A549 (cell line): ENCODE results near the gene FUZ. TPM values are rescaled to one million over a fixed set of nuclear protein-coding genes. Genes with fewer than 3 reads are reported as not detected.

Experiments
- ATAC-seq, 2 experiments: fragments of 200-7000 bp in 1 of 2; fragments of >200 bp in 1 of 2; cut with Nextera tagmentation in 1 of 2; cut with Tn5 transposase in 1 of 2; 3 replicates each; pipeline versions ENCODE4 v1.8.0 to v1.9.1; 2018 to 2020; ENCODE audit warnings: mild to moderate bottlenecking in 1 of 2, moderate library complexity in 1 of 2
- CTCF ChIA-PET: fragments of 300-600 bp; sonication (Branson Sonifier 250); formaldehyde crosslinking; extraction: SDS; loops from one replicate; lab custom pipeline; 2021; ENCODE audit warnings: antibody characterized with exemption, inconsistent platforms; lab: Yijun Ruan, JAX
- POLR2A ChIA-PET: fragments of 350-600 bp; formaldehyde crosslinking; extraction: SDS; loops from one replicate; lab custom pipeline; 2021; ENCODE audit warnings: antibody characterized with exemption, inconsistent platforms; lab: Yijun Ruan, JAX
- DNase-seq, 2 experiments: peaks; one replicate each; pipeline versions ENCODE4 v3.0.0 to v3.0.0-alpha.2; 2011 to 2016; ENCODE audit warnings: low read depth in 1 of 2, low spot score in 1 of 2
- FAIRE-seq: peaks from 2 replicates; lab custom pipeline; 2011; peaks lifted over from hg19 to GRCh38; lab: Jason Lieb, UNC
- H3K27ac ChIP-seq, 2 experiments: fragments of >200 bp; sonication (Bioruptor Twin); formaldehyde crosslinking; 3 replicates each; pipeline ENCODE4 v1.5.1; 2016 to 2017
- H3K4me1 ChIP-seq: fragments of >200 bp; sonication (Bioruptor Twin); formaldehyde crosslinking; 3 replicates; pipeline ENCODE4 v1.6.1; 2016
- H3K4me2 ChIP-seq: fragments of >200 bp; sonication (Bioruptor Twin); formaldehyde crosslinking; 3 replicates; pipeline ENCODE4 v1.6.1; 2016
- H3K4me3 ChIP-seq: fragments of >200 bp; sonication (Bioruptor Twin); formaldehyde crosslinking; 3 replicates; pipeline ENCODE4 v1.5.1; 2016
- H3K9me3 ChIP-seq: fragments of >200 bp; sonication (Bioruptor Twin); formaldehyde crosslinking; 3 replicates; pipeline ENCODE4 v1.6.1; 2016
- CHD4 ChIP-seq: fragments of 200-600 bp; sonication (generic); IDR thresholded peaks from 2 replicates; pipeline ENCODE4 v1.6.1; 2016; ENCODE audit warnings: antibody characterized with exemption, mild to moderate bottlenecking, borderline replicate concordance
- EHF ChIP-seq: fragments of 250-450 bp; sonication (Bioruptor Pico); IDR thresholded peaks from 2 replicates; pipeline ENCODE4 v1.5.0; 2020; ENCODE audit warnings: mild to moderate bottlenecking
- EHMT2 ChIP-seq: fragments of 200-600 bp; sonication (generic); IDR thresholded peaks from 2 replicates; pipeline ENCODE4 v1.6.1; 2016; ENCODE audit warnings: antibody characterized with exemption, low read depth, mild to moderate bottlenecking, moderate library complexity
- EP300 ChIP-seq, 2 experiments: fragments of >200 bp; sonication (Bioruptor Twin); formaldehyde crosslinking; IDR thresholded peaks; 2 replicates in 1 of 2; 3 replicates in 1 of 2; pipeline ENCODE4 v1.6.1; 2016 to 2017
- ESRRA ChIP-seq: fragments of 150-350 bp; IDR thresholded peaks from 2 replicates; pipeline ENCODE4 v1.6.1; 2014; ENCODE audit warnings: mild to moderate bottlenecking, low read length, borderline replicate concordance
- FOXS1 ChIP-seq: fragments of 250-450 bp; sonication (Bioruptor Pico); IDR thresholded peaks from 2 replicates; pipeline ENCODE4 v1.5.0; 2020; ENCODE audit warnings: mild to moderate bottlenecking, moderate library complexity
- KDM1A ChIP-seq: fragments of 200-600 bp; sonication (generic); IDR thresholded peaks from 2 replicates; pipeline ENCODE4 v1.6.1; 2016; ENCODE audit warnings: low read depth, mild to moderate bottlenecking
- MAZ ChIP-seq: fragments of 150-350 bp; IDR thresholded peaks from 2 replicates; pipeline ENCODE4 v1.6.1; 2014; ENCODE audit warnings: antibody characterized with exemption, low read depth, low read length, borderline replicate concordance
- MYC ChIP-seq: IDR thresholded peaks from 2 replicates; pipeline ENCODE4 v1.6.1; 2012; ENCODE audit warnings: mild to moderate bottlenecking, inconsistent platforms, low read length, improper control_type of control experiment, borderline replicate concordance
- POLR2A ChIP-seq: IDR thresholded peaks from 2 replicates; pipeline ENCODE4 v1.6.1; 2012; ENCODE audit warnings: mild to moderate bottlenecking, low read length
- POLR2AphosphoS2 ChIP-seq: conservative IDR thresholded peaks from 2 replicates; pipeline ENCODE4 v1.6.1; 2012; ENCODE audit warnings: low read length, improper control_type of control experiment, inconsistent platforms
- RAD21 ChIP-seq, 2 experiments: fragments of >200 bp in 1 of 2; sonication (Bioruptor Twin) in 1 of 2; formaldehyde crosslinking in 1 of 2; IDR thresholded peaks in 1 of 2; conservative IDR thresholded peaks in 1 of 2; 2 replicates in 1 of 2; 3 replicates in 1 of 2; pipeline ENCODE4 v1.6.1; 2012 to 2018; ENCODE audit warnings: inconsistent platforms in 1 of 2
- RCOR1 ChIP-seq: fragments of 150-350 bp; IDR thresholded peaks from 2 replicates; pipeline ENCODE4 v1.6.1; 2014; ENCODE audit warnings: antibody characterized with exemption, low read length, low read depth
- RNF2 ChIP-seq: fragments of 200-600 bp; sonication (generic); IDR thresholded peaks from 2 replicates; pipeline ENCODE4 v1.6.1; 2016; ENCODE audit warnings: low read depth, mild to moderate bottlenecking, antibody characterized with exemption, moderate library complexity, borderline replicate concordance
- SMC3 ChIP-seq: fragments of >200 bp; sonication (Bioruptor Twin); formaldehyde crosslinking; IDR thresholded peaks from 3 replicates; pipeline ENCODE4 v1.6.1; 2018; ENCODE audit warnings: inconsistent platforms
- WGBS: methylation state at CpG from one replicate; pipeline ENCODE4 v1.1.6; 2017; ENCODE audit errors: missing lambda C conversion rate; 5-methylcytosine and 5-hydroxymethylcytosine counted together
- polyA plus RNA-seq, 4 experiments: library from polyadenylated mRNA; depleted of rRNA in 3 of 4; stranded (reverse); fragments of >200 nt; fragmentation: RNase III in 1 of 4; extraction: RNeasy Plus Mini Kit Qiagen cat#74134 plus additional on column Dnase treatment in 1 of 4; gene quantifications; 2 replicates in 3 of 4; 3 replicates in 1 of 4; pipeline ENCODE4 v1.2.3, GENCODE V29; 2011 to 2017
- TF ChIP-seq, protein P1 (sequence below): IDR thresholded peaks from 2 replicates; pipeline ENCODE4 v1.6.1; 2012
- TF ChIP-seq, protein P2 (sequence below): fragments of >200 bp; sonication (Bioruptor Twin); formaldehyde crosslinking; IDR thresholded peaks from 3 replicates; pipeline ENCODE4 v1.6.1; 2016
- TF ChIP-seq, protein P3 (sequence below): IDR thresholded peaks from 2 replicates; pipeline ENCODE4 v1.6.1; 2012

The FUZ gene
- polyA plus RNA-seq, 2 of the 4 experiments (the other 2 are of a cell fraction): 12.5 to 21.7 TPM

DNA sequence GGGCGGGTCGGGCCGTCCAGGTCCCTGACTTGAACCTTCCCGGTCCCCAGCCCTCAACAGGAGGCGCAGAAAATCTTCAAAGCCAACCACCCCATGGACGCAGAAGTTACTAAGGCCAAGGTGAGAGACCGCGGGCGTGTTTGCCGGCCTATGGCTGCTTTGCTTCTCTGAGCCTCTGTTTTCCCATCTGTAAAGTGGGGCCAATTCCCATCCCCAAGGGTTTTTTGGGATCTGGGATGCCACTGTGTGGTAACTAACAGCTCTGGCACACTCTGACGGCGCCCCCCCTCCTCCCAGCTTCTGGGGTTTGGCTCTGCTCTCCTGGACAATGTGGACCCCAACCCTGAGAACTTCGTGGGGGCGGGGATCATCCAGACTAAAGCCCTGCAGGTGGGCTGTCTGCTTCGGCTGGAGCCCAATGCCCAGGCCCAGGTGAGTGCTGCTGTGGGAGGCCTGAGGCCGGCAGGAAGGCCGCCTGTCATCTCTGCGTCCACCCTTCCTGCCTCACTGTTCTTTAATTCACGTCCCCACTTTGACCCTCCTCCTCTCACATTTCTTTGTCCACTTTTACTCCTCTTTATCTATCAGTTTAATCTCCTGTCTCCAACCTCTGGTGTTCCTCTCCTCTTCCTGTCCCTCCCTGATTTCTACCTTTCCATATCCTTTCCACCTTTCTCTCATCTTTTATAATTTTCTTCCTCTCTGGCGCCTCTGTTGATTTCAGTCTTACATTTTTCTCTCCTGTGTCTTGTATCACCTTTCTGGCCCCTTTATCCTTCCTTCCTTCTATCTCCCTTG is 7.1 kb downstream of the FUZ start:
- Histone ChIP-seq H3K9me3 (no peaks in the 10 kb centered on the region), H3K27ac (no peak overlapping the region), H3K4me1 (peaks cover 14% of the 10 kb centered on the region), H3K4me2 (no peak overlapping the region), H3K4me3 (no peak overlapping the region)
- TF ChIP-seq POLR2A (no peak), KDM1A (0 out of 2 replicates have a peak, but pooled peaks have one; percentile 43)
- DNase-seq (no peak), ATAC-seq (no peak), FAIRE-seq (no peak)
- ChIA-PET POLR2A (no interaction called here), CTCF (interaction anchor here (0.9 to 1.5 kb wide), 3 partner anchors 20 to 89 kb away, joined by 3 to 4 read pairs (median 3); no protein-coding TSS in a partner anchor)
- WGBS: 91% methylated on average over 17 of the region's 20 CpGs

DNA sequence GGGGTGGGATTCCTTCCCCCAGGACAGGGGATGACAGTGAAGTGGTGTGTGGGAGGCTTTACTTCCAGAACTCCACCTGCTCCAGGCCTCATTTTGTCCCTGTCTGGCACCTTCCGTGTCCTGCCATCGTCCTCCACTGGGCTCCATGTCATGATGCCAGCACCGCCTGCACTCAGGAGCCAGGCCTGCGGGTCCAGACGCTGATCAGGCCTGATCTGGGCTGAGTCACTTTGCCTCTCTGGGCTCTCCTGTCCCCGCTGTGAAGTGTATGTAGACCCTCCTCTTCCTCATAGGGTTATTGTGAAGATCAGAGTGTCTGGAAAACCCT is 9.6 kb downstream of the FUZ start:
- no peaks in the 10 kb centered on the region for H3K9me3 ChIP-seq
- POLR2A ChIA-PET: no interaction called here
- H3K4me3 ChIP-seq: no peak overlapping the region
- H3K4me1 ChIP-seq: peaks cover 8% of the 10 kb centered on the region
- H3K27ac ChIP-seq: no peak overlapping the region
- WGBS: 92% methylated on average over 6 of the region's 6 CpGs
- no peak for DNase-seq
- no peak for FAIRE-seq
- H3K4me2 ChIP-seq: no peak overlapping the region
- TF ChIP-seq RCOR1: no peak
- no peak for TF ChIP-seq MAZ
- TF ChIP-seq FOXS1 (CRISPR knock-in tag): no peak
- no peak for TF ChIP-seq RNF2
- TF ChIP-seq SMC3: no peak
- TF ChIP-seq, all 56 proteins: peak for 0
- CTCF ChIA-PET: no interaction called here
- no peak for ATAC-seq

DNA sequence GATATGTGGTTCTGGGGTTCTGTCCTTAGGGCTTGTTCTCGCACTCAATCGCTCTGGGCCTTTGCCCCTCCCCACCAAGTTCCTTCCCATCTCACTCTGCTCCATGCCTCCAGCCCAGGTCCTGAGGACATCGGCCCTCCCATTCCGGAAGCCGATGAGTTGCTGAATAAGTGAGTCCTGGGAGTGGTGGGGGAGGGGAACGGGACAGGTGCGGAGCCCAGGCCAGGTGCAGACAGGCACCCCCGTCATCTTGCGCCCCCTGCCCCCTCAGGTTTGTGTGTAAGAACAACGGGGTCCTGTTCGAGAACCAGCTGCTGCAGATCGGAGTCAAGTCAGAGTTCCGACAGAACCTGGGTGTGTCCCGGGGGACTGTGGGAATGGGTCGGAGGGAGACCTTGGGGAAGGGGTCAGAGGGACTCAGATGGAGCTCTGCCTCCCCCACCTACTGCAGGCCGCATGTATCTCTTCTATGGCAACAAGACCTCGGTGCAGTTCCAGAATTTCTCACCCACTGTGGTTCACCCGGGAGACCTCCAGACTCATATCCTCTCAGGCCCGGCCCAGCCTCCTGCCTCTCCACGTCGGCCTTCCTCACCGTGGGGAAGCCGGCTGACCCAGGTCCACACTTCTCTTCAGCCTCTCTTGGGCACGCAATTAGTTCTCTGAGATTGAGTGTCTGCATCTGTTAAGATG is 10.1 kb downstream of the FUZ start:
- TF ChIP-seq FOXS1 (CRISPR knock-in tag): no peak
- TF ChIP-seq MYC: no peak
- TF ChIP-seq EP300 (IDR thresholded peaks at IDR 0.05): no peak
- TF ChIP-seq EHF (CRISPR knock-in tag): no peak
- TF ChIP-seq POLR2AphosphoS2: no peak
- no peak for TF ChIP-seq CHD4
- TF ChIP-seq, protein P1, sequence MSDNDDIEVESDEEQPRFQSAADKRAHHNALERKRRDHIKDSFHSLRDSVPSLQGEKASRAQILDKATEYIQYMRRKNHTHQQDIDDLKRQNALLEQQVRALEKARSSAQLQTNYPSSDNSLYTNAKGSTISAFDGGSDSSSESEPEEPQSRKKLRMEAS: no peak
- no peak for TF ChIP-seq RAD21 (conservative IDR thresholded peaks at IDR 0.05 in 1 of 2, IDR thresholded peaks at IDR 0.05 in 1 of 2)
- TF ChIP-seq RCOR1: no peak
- TF ChIP-seq RNF2: no peak
- no peak for TF ChIP-seq EHMT2
- WGBS: 93% methylated on average over 24 of the region's 24 CpGs
- Histone ChIP-seq H3K27ac (no peak overlapping the region), H3K9me3 (no peaks in the 10 kb centered on the region), H3K4me3 (no peak overlapping the region), H3K4me2 (no peak overlapping the region), H3K4me1 (peaks cover 5% of the 10 kb centered on the region; the same call in 2 of the 3 replicates)
- FAIRE-seq (no peak), DNase-seq (no peak), ATAC-seq (no peak)
- CTCF ChIA-PET: interaction anchor here (0.6 kb wide), 1 partner anchor 605 kb away, joined by 3 read pairs; no protein-coding TSS in a partner anchor
- POLR2A ChIA-PET: no interaction called here

DNA sequence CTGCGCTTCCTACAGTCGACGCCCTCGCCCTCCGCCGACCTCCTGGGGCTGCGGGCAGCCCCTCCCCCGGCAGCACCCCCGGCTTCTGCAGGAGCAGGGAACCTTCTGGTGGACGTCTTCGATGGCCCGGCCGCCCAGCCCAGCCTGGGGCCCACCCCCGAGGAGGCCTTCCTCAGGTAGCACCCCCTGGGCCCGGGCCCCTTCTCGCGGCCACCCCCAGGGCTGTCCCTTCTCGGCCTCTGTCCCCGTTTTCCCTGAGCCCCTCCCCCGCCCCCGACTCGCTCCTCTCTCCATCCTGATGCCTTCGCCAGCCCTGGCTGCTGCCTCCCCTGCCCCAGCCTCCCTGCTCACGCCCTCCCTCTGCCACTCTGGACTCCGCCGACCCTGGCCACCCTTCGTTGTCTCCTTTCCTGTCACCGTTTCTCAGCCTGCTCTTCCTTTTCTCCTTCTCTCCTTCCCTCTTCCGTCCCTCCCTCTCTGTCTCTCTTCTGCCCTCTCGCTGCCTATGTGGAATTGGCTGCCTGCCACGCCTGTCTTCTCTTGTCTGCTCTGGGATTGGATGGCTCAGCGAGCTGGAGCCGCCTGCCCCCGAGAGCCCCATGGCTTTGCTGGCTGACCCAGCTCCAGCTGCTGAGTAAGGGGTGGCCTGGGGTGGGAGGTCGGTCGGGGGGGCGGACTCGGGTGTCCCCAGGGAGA is 11.0 kb downstream of the FUZ start:
- Histone ChIP-seq H3K4me3 (no peak overlapping the region), H3K9me3 (no peaks in the 10 kb centered on the region), H3K4me2 (no peak overlapping the region), H3K27ac (no peak overlapping the region; a peak in 1 of 6 replicates), H3K4me1 (peaks cover 5% of the 10 kb centered on the region; the same call in 2 of the 3 replicates)
- ATAC-seq (peak; percentile 25 to 81; a peak in 4 of 6 replicates), DNase-seq (peak in 1 of 2 experiments; percentile 77), FAIRE-seq (no peak)
- ChIA-PET POLR2A (no interaction called here), CTCF (interaction anchor here (0.6 kb wide), 1 partner anchor 604 kb away, joined by 3 read pairs; no protein-coding TSS in a partner anchor)
- TF ChIP-seq ESRRA: no peak
- TF ChIP-seq, protein P2, sequence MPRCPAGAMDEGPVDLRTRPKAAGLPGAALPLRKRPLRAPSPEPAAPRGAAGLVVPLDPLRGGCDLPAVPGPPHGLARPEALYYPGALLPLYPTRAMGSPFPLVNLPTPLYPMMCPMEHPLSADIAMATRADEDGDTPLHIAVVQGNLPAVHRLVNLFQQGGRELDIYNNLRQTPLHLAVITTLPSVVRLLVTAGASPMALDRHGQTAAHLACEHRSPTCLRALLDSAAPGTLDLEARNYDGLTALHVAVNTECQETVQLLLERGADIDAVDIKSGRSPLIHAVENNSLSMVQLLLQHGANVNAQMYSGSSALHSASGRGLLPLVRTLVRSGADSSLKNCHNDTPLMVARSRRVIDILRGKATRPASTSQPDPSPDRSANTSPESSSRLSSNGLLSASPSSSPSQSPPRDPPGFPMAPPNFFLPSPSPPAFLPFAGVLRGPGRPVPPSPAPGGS: no peak
- TF ChIP-seq, protein P3, sequence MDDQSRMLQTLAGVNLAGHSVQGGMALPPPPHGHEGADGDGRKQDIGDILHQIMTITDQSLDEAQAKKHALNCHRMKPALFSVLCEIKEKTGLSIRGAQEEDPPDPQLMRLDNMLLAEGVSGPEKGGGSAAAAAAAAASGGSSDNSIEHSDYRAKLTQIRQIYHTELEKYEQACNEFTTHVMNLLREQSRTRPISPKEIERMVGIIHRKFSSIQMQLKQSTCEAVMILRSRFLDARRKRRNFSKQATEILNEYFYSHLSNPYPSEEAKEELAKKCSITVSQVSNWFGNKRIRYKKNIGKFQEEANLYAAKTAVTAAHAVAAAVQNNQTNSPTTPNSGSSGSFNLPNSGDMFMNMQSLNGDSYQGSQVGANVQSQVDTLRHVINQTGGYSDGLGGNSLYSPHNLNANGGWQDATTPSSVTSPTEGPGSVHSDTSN: peak; percentile 86
- WGBS: 69% methylated on average over 26 of the region's 38 CpGs
